Stimulated activated CD4-positive, alpha-beta T cell treated with anti-CD3 and anti-CD28 coated beads, TNF-alpha, amount 100 ng/mL, for 24 hours (primary cell): Measurements from ENCODE around the gene ACIN1.

Source experiments
- DNase-seq, 3 experiments: peaks; one replicate each; pipeline ENCODE4 v3.0.0-alpha.2; 2020; ENCODE audit warnings: low read depth in 3 of 3

ACIN1 gene

DNA sequence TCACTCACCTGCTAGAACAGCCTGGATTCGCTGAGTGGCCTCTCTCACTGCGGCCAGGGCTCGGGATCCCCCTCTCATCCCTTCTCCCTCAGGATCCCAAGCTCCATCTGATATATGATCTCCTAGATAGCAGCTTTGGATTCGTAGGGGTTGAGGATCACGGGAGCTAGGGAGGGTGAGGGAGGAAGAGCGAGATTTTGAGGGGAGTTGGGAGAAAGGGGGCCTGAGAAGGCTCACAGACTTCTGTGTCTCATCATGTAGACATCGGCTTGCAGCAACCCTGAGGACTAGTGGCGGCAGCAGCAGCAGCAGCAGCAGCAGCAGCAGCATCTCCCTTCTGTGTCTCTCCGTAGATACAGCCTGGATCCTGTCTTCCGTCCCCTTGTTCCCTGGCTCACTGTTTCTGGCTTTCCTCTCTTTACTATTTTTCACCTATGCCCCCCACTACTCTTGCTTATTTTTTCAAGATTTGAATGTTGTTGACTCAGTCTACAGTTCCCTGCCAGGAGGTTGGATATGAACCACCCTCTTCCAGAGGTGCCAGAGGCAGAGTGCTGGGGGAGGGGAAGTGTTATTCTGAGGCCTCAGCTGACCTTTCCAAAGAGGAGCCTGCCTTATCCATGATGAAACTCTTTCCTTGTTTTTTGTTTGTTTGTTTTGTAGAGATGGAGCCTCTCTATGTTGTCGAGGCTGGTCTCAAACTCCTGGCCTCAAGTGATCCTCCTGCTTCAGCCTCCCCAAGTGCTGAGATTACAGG is 9.8 kb upstream of the ACIN1 start, which contains the start of gene CIROP:
Gene CIROP (minus strand): TSS at position 399 of the 757 bp plus-strand sequence. CDS start 69 bp downstream, at position 330.
- no peak for DNase-seq

DNA sequence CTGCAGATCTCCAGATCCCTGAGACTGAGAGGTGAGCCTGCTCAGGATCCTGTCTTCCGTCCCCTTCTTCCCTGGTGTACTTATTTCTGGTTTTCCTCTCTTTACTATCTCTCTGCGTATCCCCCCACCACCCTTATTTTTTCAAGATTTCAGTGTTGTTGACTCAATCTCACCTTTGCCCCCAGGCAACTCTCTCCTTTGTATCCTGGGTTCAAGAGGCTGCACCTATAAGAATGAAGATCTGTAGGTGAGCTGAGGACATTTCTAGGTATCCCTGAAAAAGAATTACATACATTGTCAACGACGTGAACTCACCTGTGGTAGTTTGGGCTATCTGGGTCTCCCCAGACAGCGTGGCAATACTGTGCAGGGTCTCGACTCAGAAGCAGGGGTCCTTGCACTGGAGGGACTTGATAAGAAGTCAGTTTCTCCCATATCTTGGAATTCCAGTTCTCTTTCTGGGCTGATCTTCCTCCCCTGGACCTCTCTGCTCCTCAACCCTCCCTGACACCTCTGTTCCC is 9.2 kb upstream of the ACIN1 start:
- no peak for DNase-seq

DNA sequence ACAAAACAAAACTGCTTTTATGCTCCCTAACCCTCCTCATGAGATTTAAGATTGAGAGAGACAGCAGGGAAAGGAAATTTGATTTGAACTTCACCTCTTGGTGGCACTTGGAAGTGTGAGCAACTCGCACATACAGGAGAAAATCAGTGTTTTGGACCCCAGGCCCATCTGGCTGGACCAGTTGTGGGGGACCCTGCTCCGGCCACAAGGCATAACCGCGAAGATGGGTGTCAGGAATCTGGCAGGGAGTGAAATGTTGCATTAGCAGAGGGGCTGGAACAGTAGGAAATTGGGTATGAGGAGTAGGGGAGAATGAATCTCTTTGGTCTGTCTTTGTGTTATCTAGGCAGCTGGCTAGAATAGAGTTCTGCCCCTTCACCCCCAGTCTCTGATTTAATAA is 8.6 kb upstream of the ACIN1 start:
- DNase-seq = no peak

DNA sequence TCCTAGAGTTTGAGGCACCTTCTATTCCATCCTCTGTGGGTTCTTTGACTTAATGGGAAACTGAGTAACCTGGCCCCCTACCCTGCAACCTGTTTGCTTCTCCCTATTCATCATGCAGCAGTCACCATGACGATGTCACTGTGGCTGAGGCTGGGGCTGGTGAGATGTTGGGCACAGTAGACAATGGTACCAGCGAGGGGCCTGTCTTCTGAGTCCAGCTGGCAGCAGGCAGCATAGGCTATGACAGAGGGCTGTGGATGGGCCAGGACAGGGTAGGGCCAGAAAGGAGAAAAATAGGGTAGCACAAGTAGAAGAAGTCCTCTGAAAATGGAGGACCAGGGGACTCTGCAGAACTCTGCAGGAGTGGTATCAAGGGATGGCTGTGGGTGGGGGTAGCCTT is 7.9 kb upstream of the ACIN1 start:
- no peak for DNase-seq

DNA sequence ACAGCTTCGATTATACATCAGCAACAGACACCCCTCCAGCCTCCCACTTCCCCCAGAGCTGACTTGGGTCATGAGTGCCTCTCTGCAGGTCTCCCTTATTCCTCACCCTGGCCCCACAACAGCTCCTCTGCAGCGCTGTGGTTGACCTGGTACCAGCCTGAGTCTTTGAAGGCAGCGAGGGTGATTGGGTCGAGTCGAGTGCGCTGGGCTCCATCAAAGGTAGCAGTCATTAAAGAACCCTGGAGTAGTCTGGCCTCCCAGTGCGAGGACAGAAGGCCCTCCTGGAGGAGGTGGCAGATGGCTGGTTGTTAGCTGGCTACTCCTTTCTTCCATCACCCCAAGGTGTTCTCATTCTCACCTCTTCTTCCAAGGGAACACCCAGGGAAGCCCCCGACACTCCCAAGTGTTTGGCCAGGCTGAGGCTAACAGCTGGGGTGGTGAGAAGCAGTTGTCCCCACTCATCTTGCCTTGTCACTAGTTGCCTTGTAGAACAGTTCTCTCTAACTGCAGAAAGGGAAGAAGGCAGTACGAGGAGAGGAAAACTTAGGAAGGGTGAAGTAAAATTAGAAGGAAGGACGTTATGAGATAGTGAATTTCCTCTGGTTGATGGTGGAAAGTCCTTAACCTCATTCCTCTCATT is 7.2 kb upstream of the ACIN1 start:
- no peak for DNase-seq

DNA sequence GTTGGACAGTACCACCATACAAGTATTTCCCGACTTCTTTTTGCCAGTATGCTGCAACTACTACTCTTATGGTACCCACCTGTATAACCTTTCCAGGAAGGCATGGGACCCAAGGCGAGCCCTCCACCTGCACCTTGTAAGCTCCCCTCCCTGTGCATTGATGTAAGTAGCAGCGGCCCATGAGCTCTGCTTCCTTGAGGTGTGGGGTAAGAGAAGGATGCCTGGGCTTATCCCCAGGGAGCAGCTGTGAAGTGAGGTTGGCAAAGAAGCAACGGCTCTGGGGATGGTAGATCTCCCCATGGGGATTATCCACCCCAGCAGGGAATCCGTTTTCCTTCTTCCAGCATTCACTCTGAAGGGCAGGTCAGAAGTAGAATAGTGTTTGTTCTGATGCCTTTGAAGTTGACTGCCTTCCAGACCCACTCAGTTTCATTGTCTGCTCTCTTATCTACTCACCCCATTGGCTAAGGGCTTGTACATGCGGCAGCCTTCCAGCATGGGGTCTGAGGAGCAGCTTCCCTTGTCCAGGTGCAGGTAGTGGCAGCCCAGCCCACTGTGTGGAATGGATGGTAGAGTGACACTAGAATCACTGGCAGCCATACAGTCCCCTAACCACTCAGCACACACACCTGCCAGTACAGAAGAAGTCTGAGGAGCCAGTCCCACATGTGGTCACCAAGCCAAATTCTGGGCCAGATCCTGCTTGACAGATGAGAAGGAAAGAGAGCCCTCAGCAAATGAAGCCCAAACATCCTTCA is 6.5 kb upstream of the ACIN1 start:
- no peak for DNase-seq

DNA sequence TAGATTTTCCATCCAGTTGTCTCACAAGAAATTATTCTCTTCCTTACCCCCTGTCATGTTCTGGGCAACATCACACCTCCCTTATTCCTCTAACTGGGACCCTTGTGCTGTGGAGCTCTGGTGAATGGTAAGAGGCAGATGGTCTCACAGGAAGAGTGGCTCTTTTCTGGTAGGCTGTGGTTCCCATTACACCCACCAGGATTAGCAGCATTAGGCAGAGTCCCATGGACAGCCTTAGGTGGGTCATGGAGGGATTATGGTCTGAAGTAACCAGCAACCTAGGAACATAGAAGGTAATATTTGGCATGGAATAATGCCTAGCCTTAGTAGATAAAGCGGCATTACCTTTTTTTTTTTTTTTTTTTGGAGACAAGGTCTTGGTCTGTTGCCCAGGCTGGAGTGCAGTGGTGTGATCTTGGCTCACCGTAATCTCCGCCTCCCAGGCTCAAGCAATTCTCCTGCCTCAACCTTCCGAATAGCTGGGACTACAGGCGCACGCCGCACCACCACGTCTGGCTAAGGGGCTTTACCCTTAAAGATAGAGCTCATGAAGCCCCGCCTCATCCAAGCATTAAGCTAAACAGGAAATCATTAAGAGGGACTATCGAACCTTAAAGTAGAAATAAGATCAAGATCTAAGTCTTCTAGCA is 4.4 kb upstream of the ACIN1 start:
- DNase-seq = no peak

DNA sequence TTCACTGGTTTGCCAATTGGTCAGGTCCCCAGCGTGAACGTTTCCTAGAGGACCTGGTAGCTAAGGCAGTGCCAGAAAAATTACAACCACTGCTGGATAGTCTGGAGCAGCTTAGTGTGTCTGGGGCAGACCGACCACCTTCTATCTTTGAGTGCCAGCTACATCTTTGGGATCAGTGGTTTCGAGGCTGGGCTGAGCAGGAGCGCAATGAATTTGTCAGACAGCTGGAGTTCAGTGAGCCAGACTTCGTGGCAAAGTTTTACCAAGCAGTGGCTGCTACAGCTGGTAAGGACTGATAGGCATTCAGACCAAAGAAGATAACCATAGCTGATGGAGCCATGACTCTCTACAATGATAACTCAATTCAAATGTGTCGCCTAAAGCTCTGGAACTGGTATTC is 2.9 kb upstream of the ACIN1 start:
- no peak for DNase-seq

DNA sequence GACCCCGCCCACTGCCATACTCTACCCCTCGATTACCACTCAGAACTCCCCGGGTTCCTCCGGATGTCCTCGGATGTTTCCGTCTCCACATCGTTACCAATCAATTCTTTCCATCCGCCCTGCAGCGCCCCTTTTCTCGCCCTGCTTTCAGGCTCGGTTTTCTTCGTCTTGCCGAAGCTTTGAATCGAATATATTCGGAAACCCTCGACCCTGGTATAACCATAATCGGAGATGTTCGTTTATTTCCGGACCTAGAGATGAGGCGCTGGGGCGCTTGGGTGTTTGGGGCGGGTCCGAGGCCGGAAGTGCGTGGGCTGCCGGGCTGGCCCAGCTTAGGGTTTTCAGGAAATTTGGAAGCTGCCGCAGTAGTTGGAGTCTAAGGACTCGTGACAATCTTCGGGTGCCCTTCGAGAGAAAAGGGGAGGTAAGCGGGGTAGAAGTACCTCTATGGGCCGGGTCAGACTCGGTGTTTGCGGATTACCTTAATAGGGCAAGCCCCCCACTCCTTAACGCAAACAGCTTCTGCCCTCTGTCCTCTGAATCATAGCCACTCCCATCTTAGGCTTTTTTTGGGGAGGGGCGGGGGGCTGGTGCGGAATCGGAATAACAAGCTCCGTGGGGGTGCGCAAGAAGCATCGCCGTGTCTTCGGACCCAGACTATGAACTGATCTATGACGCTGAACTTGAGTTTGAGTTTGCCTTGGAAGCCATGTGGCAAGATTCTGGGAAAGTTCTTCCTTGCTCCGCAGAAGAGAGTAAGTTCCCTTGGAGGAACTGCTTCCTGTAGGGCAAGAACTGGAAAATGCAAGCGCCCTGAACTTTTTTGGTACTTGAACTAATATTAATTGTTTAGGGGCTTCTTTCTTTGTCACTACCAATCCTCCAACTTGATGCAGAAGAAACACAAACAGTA is 516 bp upstream of the ACIN1 start, which contains the start of gene C14orf119:
Gene C14orf119 (plus strand): TSS at position 310 of the 913 bp plus-strand sequence. CDS start 2,154 bp downstream, outside the sequence.
- DNase-seq = peak; percentile 95 to 100 (median 99)

DNA sequence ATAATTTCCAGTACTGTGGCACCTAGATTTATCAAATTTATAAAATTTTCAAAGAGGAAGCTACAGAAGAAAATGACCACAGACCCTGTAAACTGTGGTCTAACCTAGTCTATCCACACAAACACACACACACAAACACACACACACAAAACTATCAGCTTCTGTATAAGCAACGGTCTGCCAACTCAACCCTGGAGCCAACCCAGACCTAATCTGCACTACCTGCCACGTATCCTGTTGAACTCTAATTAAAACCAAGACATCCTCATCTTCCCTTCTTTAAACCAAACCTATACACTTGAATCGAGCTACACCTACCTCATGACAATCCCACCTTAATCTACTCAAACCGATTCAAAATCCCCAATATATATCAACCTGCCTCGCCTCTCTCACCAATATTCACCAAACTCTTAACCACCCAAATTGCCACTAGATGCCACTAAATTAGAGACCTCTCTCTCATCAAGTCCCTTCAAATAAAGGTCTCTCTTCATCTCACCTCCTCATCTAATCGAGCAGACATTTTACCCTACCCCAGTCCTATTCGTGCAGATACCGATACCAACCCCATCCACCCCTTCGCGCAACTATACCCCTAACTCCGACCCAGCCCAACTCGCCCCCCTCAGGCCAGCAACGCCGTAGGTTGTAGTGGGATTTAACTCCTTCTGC is 808 bp downstream of the ACIN1 start:
- DNase-seq = no peak

DNA sequence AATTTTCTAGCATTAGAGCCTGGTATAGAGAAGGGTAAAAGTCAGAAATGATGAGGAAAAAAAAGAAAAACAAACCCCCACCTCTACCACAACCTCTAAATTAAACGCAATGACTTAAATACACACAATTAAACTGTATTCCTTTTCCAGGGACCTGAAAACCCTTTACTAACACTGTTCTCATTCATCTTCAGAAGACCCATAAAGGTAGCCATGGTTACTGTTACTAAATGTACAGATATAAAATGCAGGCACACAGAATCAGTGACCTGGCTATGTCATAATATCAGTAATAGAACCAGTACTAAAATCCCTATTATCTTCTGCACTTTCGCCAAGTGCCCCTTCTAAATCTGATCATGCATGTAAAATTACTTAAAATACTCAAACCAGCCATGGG is 1.4 kb downstream of the ACIN1 start:
- DNase-seq = no peak

DNA sequence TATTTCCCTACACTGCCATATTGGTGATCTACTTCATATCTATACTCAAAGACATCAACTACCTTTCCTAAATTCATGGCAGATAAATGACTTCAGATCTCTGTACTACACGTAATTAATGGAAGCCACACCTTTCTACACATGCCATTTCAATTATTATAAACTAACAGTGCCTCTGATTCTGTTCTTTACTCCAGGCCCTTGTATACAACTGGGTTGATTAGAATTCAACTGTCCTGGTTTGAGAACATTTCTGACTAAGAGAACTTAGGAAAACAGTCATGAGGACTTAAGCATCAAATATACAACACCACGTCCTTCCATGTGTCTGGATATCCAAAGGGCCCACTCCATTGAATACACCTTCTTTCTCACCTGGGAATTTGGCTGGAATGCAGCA is 1.8 kb downstream of the ACIN1 start:
- DNase-seq = no peak

DNA sequence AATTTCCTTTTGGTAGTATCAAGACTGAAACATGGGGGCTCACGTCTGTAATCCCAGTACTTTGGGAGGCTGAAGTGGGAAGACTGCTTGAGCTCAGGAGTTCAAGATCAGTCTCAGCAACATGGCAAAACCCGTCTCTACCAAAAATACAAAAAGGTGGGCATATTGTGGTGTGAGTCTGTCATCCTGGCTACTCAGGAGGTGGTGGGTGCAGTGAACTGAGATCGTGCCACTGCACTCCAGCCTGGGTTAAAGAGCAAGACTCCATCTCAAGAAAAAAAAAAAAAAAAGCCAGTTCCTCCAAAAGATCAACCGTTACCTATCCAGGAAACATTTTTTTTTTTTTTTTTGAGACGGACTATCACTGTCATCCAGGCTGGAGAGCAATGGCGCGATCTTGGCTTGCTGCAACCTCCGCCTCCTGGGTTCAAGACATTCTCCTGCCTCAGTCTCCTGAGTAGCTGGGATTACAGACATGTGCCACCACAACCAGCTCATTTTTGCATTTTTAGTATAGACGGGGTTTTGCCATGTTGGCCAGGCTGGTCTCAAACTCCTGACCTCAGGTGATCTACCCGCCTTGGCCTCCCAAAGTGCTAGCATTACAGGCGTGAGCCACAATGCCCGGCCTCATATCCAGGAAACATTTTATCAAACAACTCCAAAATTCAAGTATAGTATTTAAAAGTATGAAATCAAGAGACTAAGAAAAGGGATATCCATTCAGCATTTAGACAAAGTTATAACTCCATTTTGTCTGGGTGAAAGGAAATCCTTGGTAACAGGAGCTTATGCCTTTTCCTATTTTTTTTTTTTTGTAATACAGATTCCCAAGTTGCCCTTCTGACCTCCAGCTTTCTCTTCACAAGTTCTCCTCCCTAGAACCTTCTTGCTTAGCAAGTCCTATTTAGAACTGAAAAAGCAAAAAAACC is 3.4 kb downstream of the ACIN1 start:
- no peak for DNase-seq

DNA sequence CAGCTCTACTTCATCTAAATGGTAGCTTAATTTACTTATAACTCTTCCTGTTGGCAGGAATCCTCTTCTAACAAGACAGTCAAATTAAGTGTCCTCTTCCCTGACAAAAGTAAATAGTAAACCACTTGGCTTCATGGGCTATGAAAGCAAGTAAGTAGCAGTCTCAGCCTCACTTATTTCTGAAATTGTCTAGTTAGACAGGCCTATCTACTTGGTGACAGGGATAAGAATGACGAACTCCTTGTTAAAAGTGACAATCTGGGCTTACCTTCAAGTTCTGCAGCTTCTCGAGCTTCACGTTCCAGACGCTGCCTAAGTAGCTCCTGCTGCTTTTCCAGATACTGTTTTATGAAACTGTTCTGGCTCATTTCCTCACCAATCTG is 4.7 kb downstream of the ACIN1 start:
- no peak for DNase-seq

DNA sequence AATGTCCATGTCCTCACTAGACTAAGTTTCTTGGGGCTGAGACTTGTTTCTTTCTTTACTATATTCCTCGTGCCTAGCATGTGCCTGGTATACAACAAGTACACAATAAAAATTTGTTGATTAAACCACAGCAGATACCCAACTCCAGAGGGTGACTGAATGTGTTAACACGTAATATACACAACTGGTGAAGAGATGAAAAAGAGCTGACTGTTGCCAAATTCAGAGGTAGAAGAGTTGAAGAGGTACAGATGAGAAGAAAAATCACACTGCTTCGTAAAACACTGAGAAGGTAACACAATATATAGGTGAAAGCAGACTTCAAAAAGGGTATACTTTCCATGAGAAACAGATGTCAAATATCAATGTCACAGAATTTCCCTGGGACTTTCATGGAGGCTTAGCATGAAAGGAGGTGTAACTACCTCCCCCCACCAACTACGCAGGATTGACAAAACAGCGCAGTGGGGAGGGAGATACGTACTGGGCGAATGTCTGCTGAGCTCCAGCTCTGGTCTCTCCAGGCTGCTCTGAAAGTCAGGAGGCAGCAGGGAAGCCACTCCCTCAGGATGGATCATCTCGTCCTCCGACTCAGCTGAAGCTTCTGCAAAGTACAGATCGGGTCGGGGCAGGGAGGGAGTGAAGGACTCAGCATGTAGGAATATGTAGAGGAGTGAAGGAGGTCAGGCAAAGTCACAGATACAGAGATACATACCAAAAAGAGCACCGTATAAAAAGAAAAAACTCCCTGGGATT is 5.3 kb downstream of the ACIN1 start:
- DNase-seq = no peak

DNA sequence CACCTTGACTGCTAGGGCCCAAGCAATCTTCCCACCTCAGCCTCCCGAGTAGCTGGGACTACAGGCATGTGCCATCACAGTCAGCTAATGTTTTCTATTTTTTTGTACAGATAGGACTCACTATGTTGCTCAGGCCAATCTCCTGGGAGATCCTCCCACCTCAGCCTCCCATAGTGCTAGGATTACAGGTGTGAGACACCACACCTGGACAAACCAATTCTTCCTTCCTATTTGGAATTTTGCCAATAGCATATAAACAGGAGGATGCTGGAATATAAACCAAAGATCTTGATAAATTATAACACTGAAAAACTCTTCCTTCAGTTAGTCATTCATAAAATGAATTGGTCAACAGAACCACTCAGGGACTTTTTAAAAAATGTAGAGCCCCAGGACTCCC is 8.4 kb downstream of the ACIN1 start:
- no peak for DNase-seq

DNA sequence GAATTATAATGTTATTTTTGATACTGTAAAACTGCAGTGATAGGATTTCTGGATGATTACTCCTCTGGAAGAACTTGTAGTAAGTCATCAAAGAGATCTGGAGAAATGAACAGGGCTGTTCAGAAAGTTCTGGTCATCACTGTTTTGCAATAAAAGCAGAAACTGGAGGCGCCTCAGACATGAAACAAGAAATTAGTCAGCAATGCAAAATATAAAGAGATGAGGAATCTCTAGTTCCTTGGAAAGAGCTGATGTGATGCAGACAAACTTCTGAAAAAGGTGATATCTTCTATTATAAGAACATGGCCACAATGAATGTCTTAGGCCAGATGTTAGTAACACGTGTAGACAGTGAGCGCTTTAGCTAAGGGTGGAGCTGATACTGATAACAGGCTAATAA is 9.5 kb downstream of the ACIN1 start:
- no peak for DNase-seq

DNA sequence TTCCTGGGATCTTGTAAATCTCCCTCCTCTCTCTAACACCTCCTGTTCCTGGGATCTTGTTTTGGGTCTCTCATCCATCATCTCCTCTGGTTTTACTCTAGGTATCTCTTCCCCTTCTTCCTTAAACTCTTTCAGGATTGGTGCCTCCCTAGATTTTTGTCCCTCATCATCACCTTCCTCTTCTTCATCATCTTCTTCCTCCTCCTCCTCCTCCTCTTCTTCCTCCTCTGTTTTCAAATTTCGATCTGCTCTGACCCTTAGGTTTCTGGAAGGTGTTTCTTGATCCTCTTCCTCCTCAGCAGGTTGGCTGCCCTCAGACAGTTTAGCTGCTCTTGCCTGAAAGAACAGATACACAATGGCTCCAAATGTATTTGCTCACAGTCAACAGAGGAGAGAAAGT is 14.5 kb downstream of the ACIN1 start:
- no peak for DNase-seq
